T-helper 1 cell treated with Interleukin-12 subunit alpha and Interleukin-12 subunit beta and Interleukin-4 antibody, amounts not matched to agents 30 ng/mL and 1 ng/mL, for 36 hours (primary cell): Measurements from ENCODE around the gene ATRX. TPM values are rescaled to one million over a fixed set of nuclear protein-coding genes. Genes with fewer than 3 reads are reported as not detected.
"Not testable (repeated sequence)": the region's sequence is repeated elsewhere in the genome, so short reads cannot be mapped to it uniquely, and the experiment has no call there.

Experiments used
- intact Hi-C: fragments of 100-400 bp; cut with micrococcal nuclease; formaldehyde crosslinking; loops from one replicate; pipeline ENCODE4 v1.15.1; 2024
- total RNA-seq: library from RNA; stranded (reverse); gene quantifications from 2 replicates; pipeline ENCODE4 v1.2.3, GENCODE V29; 2022

Gene ATRX
- total RNA-seq, 1 donor from 2014 or later, result 84.4 TPM

GRCh38 chrX:77635373-77635772 is 150.6 kb downstream of the ATRX start:
- intact Hi-C loops, result no loop called here

DNA sequence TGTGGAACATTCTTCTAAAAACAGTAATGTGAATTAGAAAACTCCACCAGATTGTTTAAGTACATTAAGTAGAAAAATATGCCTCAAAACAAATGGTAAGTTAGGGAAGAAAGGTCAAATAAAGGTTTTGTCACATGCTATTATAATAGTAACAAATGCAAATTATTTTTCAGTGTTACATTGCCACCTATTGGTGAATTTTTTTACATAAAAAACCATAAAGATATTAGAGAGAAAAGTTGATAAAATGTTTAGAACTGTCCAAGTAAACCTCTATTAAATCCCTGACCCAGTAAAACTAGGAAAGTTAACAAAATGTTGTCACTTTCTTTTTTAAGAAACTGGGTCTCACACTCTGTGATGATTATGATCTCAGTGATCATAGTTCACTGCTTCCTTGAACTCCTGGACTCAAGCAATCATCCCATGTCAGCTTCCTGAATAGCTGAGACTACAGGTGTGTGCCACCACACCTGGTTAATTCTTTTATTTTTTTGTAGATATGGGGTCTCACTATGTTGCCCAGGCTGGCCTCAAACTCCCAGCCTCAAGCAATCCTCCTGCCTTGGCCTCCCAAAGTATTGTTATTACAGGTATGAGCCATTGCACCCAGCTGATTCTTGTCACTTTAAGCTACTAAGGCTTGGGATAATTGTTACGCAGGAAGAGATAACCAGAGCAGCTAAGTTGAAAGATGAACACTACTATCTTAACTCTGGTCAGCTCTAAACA is 157.6 kb downstream of the ATRX start:
- intact Hi-C loops, result no loop called here

DNA sequence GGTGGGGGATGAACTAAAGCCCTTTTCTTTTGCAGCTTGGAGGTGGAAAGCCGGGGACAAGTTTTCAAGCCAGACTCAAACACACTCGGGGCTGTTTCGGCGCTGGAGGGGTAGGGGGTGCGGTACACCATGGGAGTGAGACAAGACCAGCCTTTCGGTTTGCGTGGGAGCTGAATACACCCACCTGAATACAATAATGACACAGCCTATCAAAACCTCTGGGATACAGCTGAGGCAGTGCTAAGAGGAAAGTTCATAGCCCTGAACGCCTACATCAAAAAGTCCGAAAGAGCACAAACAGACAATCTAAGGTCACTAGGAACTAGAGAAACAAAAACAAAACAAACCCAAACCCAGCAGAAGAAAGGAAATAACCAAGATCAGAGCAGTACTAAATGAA is 163.3 kb downstream of the ATRX start:
- intact Hi-C loops, result no loop called here

- intact Hi-C loops, result no loop called here
These were observed 163.8 kb downstream of the ATRX start for GRCh38 chrX:77622233-77622632.

DNA sequence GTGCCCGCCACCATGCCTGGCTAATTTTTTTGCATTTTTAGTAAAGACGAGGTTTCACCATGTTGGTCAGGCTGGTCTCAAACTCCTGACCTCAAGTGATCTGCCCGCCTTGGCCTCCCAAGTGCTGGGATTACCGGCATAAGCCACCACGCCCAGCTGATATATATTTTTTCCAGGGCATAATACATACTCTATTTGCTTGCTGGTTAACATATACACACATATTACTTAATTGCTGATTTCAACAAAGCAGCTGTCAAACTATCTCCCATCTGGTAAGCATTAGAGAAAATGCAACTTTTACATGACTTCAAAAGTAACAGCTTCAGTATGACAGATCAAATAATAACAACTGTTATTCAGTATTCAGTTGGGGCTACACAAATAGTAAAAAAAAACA is 164.6 kb downstream of the ATRX start:
- intact Hi-C loops, result not testable (repeated sequence)

DNA sequence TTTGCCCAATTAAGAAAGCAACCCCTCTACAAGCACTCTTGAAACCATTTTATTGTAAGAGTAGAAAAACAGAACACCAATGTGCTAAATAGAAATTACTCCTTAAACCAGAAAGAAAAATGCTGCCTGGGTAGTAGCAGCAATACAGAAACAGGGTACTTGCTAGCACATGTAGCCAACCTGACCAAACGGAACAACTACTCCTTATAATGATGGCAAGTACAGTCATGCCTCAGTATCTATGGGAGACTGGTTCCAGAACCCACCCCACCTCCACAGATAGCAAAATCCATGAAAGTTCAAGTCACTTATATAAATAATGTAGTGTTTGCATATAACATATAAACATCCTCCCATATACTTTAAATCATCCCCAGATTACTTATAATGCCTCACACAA is 168.8 kb downstream of the ATRX start:
- intact Hi-C loops, result no loop called here

DNA sequence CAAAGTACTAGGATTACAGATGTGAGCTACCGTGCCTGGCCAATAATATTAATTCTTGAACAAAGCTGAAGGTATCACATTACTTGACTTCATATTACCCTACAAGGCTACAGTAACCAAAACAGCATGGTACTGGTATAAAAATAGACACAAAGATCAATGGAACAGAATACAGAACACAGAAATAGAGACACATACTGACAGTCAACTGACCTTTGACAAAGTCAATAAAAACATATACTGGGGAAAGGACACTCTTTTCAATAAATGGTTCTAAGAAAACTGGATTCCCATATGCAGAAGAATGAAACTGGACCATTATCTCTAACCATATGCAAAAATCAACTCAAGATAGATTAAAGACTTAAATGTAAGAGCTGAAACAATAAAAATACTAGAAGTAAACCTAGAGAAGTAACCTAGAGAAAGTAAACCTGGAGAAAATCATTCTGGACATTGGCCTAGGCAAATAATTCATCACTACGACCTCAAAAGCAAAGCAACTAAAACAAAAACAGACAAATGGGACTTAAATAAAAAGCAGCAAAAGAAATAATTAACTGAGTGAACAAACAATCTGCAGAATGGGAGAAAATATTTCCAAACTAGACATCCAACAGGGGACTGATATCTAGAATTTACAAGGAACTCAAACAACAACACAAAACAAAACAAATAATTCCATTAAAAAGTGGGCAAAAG is 182.2 kb downstream of the ATRX start:
- intact Hi-C loops, result no loop called here

- intact Hi-C loops, result no loop called here
These were observed 188.5 kb downstream of the ATRX start for GRCh38 chrX:77597511-77597910.

DNA sequence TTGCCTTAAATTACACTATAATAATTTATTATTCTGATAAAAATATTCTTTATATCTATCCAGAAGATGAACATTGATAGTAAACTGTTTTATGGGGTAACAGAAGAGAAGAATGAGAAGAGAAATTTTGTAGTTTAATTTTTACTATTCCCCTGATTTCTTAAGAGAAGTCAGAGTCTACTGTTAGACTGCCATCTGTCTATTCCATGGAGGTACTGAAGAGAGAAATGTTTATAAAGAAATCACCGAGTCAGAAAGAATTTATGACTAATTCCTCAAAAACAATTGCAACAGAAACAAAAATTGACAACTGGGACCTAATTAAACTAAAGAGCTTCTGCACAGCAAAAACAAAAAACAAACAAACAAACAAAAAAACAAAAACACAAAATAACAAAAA is 188.9 kb downstream of the ATRX start:
- intact Hi-C loops, result no loop called here

DNA sequence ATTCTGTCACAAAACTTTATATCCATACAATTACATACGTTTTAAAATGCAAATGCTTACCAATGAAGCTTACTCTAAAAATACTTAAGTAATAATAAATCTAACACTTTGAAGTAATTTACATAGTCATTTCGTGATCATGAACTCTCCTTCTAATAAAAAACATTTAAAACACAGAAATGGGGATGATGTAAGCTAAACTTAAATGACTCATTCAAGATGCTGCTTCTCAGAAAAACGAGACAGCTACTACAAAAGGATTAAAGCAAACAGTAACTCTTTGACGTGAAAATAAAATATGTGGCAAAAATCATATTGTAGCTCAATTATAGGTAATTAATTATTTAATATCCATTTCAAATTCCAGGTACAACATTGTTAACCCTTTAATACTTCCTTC is 190.2 kb downstream of the ATRX start:
- intact Hi-C loops, result no loop called here

- intact Hi-C loops, result no loop called here
These were observed 213.7 kb downstream of the ATRX start for GRCh38 chrX:77572322-77572721.

- intact Hi-C loops, result no loop called here
These were observed 220.7 kb downstream of the ATRX start for GRCh38 chrX:77565278-77565677.

DNA sequence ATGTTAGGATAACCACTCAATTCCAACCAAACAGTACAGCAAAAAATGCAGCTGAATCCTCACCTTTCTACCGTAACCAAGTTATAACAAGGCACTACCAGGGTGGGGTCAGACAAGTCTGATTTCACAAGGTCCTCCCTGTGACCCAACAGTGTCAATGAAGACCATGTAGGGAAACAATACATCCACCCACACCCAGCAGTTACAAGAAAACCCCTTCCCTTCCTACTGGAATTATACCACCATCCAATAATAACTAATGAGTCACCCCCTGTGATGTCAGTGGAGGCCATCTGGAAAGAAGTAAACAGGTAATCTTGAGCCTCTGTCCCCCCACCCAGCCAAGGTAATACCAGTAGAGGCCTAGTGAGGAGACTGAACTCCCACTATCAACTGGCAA is 221.2 kb downstream of the ATRX start:
- intact Hi-C loops, result no loop called here

DNA sequence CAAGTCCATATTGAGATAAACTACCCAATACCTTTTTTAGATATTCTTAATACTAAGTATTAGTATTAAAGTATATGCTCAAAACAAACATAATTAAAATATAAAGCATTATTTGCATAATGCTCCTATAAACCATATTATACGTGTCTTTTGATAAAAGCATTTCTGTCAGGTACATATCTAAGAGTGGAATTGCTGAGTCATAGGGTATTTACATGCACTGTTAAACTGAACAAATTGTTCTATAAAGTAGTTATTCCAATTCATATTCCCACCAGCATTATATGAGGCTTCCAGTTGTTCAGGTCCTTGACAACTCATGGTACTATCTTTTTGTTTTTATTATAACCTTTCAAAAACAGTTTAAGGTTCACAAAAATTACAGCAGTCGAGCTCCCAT is 224.6 kb downstream of the ATRX start:
- intact Hi-C loops, result no loop called here

- intact Hi-C loops, result no loop called here
These were observed 229.7 kb downstream of the ATRX start for GRCh38 chrX:77556276-77556675.

GRCh38 chrX:77548751-77549150 is 237.3 kb downstream of the ATRX start:
- intact Hi-C loops, result no loop called here

DNA sequence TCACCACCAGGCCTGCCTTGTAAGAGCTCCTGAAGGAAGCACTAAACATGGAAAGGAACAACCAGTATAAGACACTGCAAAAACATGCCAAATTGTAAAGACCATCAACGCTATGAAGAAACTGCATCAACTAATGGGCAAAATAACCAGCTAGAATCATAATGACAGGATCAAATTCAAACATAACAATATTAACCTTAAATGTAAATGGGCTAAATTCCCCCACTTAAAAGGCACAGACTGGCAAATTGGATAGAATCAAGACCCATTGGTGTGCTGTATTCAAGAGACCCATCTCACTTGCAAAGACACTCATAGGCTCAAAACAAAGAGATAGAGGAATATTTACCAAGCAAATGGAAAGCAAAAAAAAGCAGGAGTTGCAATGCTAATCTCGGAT is 246.2 kb downstream of the ATRX start:
- intact Hi-C loops, result not testable (repeated sequence)

GRCh38 chrX:77531261-77531660 is 254.8 kb downstream of the ATRX start:
- intact Hi-C loops, result not testable (repeated sequence)

DNA sequence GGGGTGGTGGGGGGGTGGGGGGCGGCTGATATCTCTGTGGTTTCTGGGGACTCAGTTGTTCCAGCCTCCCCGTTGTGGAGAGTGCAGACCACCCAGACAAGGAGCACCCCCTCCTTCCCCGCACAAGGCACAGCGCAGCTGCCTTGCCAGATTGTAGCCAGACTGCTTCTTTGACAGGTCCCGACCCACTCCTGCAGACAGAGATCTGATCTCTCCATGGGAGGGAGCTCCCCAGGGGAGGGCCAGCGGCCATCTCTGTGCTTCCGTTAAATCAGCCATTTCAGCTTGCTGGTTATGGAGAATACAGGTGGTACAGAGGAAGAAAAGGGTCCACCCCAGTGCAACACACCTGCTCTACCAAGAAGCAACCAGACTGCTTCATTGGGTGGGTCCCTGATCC is 258.0 kb downstream of the ATRX start:
- intact Hi-C loops, result no loop called here

DNA sequence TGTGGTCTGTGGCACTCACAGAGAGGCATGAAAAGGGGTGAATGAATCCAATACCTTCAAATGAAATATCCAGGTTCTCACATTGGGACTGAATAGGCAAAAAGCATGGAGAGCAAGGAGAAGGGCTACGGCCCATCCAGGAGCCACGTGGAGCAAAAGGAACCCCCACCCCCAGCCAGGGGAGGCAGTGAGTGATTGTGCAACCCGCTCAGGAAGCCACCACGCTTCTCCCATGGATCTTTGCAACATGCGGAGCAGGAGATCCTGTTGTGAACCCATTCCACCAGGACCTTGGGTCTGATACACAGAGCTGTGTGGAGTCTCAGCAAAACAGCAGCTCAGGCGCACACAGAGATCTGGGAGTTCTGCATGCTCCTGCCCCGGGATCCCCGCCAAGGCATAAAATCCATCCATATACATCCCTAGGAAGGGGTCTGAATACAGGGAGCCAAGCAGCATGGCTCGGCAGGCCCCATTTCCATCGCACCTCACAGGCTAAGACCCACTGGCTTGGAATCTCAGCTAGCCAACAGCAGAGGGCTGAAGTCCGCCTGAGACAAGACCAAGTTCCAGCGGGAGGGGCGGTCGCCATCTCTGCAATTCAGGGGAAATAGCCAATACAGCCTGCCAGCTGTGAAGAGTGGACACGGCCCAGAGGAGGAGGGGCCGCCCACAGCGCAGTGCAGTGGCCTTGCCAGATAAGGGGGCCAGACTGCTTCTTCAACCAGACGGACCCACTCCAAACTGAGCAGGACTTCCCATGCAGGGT is 258.6 kb downstream of the ATRX start:
- intact Hi-C loops, result no loop called here

GRCh38 chrX:77519765-77520164 is 266.3 kb downstream of the ATRX start:
- intact Hi-C loops, result no loop called here

- intact Hi-C loops, result no loop called here
These were observed 271.8 kb downstream of the ATRX start for GRCh38 chrX:77514177-77514576.
